Measurements from ENCODE around the gene ZNF322.

Gene ZNF322

GRCh38 chr6:26588965-26589364 is 70.6 kb downstream of the ZNF322 start:
- no peak for DNase-seq (ENCODE audit: low read depth in 2 of 2)

Measured in stimulated activated CD4-positive, alpha-beta T cell treated with anti-CD3 and anti-CD28 coated beads, Interleukin-12 subunit alpha, Interleukin-12 subunit beta, amount 100 ng/mL, for 24 hours (primary cell).